RWPE2 (cell line): ENCODE data around the gene ADK.
A peak's percentile ranks its signal among the peaks of the same experiment; 100 is the strongest.
"Not testable (repeated sequence)": the region's sequence is repeated elsewhere in the genome, so short reads cannot be mapped to it uniquely, and the experiment has no call there.

Experiments
- ATAC-seq: fragments of 200-7000 bp; cut with Tn5 transposase; 3 replicates; pipeline ENCODE4 v1.9.1; 2021; ENCODE audit warnings: low read depth
- DNase-seq: peaks from one replicate; pipeline ENCODE4 v3.0.0-alpha.2; 2020; ENCODE audit warnings: low spot score
- H3K27ac ChIP-seq: fragments of 450-650 bp; 2 replicates; pipeline ENCODE4 v1.5.1; 2017; ENCODE audit warnings: mild to moderate bottlenecking; ENCODE audit not compliant: poor library complexity, severe bottlenecking
- H3K27me3 ChIP-seq: fragments of 250-450 bp; sonication (Bioruptor Pico); 2 replicates; pipeline ENCODE4 v1.5.1; 2021; ENCODE audit warnings: mild to moderate bottlenecking, moderate library complexity; ENCODE audit not compliant: insufficient read depth, poor library complexity, severe bottlenecking
- H3K36me3 ChIP-seq: fragments of 250-450 bp; sonication (Bioruptor Pico); 2 replicates; pipeline ENCODE4 v1.5.1; 2020; ENCODE audit warnings: low read depth, mild to moderate bottlenecking, moderate library complexity
- H3K4me1 ChIP-seq: fragments of 250-450 bp; sonication (Bioruptor Pico); 2 replicates; pipeline ENCODE4 v1.5.1; 2021; ENCODE audit warnings: mild to moderate bottlenecking, moderate library complexity; ENCODE audit not compliant: insufficient read depth, poor library complexity, severe bottlenecking
- H3K4me3 ChIP-seq: fragments of 250-450 bp; sonication (Bioruptor Pico); 2 replicates; pipeline ENCODE4 v1.5.1; 2021; ENCODE audit warnings: mild to moderate bottlenecking, moderate library complexity; ENCODE audit not compliant: severe bottlenecking
- H3K9me3 ChIP-seq: fragments of 250-450 bp; sonication (Bioruptor Pico); 2 replicates; pipeline ENCODE4 v1.5.1; 2021; ENCODE audit warnings: mild to moderate bottlenecking, moderate library complexity; ENCODE audit not compliant: severe bottlenecking
- TF ChIP-seq, protein P1 (sequence below): fragments of 450-650 bp; IDR thresholded peaks from one replicate; pipeline ENCODE4 v1.5.1; 2017; ENCODE audit warnings: mild to moderate bottlenecking, moderate library complexity; ENCODE audit not compliant: poor library complexity, severe bottlenecking

The ADK gene

DNA sequence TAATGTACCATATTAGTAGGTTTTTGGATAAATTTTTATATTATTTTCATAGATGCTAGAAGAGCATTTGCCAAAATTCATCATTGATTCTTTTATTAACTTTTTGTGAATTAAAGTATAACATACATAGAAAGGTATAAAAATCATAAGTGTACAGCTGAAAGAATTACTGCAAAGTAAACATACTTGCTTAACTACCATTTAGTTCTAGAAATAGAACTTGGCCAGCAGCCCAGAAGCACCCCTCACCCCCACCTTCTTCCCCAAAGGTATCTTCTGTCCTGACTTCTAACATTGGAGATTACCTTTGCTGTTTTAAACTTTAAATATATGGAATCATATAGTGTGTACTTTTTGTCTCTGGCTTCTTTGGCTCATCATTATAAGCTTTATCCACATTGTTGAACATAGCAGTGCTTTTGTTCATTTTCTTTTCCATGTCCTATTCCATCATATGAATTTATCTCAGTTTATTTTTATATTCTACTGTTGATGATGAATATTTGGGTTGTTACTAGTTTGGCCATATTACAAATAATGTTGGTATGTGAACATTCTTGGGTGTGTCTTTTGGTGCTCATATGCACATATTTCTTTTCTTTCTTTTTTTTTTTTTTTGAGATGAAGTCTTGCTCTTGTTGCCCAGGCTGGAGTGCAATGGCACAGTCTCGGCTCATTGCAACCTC lies 142.8 kb downstream of the ADK start:
- DNase-seq (no peak), ATAC-seq (peak; percentile 78)
- Histone ChIP-seq H3K9me3 (no peaks in the 10 kb centered on the region), H3K4me3 (no peak overlapping the region), H3K36me3 (no peaks in the 10 kb centered on the region), H3K4me1 (peaks cover 55% of the 10 kb centered on the region), H3K27ac (peak overlapping the region; percentile 92), H3K27me3 (no peaks in the 10 kb centered on the region)
- TF ChIP-seq, protein P1, sequence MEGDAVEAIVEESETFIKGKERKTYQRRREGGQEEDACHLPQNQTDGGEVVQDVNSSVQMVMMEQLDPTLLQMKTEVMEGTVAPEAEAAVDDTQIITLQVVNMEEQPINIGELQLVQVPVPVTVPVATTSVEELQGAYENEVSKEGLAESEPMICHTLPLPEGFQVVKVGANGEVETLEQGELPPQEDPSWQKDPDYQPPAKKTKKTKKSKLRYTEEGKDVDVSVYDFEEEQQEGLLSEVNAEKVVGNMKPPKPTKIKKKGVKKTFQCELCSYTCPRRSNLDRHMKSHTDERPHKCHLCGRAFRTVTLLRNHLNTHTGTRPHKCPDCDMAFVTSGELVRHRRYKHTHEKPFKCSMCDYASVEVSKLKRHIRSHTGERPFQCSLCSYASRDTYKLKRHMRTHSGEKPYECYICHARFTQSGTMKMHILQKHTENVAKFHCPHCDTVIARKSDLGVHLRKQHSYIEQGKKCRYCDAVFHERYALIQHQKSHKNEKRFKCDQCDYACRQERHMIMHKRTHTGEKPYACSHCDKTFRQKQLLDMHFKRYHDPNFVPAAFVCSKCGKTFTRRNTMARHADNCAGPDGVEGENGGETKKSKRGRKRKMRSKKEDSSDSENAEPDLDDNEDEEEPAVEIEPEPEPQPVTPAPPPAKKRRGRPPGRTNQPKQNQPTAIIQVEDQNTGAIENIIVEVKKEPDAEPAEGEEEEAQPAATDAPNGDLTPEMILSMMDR, result no peak

DNA sequence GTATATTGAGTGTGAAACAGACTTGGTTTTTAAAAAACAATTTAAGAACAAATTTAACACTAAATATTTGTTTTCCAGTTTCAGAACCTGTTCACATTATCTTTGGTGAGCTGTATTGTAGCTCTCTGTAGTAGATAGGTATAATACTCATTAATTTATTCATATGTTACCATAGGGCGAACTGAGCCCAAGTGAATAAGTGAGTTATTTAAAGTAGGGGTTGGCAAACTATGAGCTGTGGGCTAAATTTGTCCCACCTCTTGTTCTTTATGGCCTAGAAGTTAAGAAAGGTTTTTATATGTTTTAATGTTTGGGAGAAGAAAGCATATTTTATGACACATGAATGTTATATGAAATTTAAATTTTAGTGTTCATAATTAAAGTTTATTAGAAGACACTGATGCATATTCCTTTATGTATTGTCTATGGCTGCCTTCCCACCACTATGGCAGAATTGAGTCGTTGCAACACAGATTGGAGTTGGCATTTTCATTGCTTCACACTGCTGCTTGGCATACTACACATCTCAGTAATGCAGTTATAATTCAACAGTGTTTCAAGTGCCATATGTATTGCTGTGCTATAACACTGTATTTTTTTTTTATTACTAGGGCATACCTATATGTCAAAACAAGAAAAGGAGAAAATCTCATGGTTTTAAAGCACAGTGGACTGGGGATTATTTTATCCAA lies 146.5 kb downstream of the ADK start:
- ATAC-seq (no peak), DNase-seq (no peak)
- peaks cover 20% of the 10 kb centered on the region for H3K4me1 ChIP-seq
- no peak overlapping the region for H3K27ac ChIP-seq
- no peaks in the 10 kb centered on the region for H3K9me3 ChIP-seq
- no peaks in the 10 kb centered on the region for H3K36me3 ChIP-seq
- no peak overlapping the region for H3K4me3 ChIP-seq
- H3K27me3 ChIP-seq, result no peaks in the 10 kb centered on the region
- TF ChIP-seq, protein P1, result no peak

DNA sequence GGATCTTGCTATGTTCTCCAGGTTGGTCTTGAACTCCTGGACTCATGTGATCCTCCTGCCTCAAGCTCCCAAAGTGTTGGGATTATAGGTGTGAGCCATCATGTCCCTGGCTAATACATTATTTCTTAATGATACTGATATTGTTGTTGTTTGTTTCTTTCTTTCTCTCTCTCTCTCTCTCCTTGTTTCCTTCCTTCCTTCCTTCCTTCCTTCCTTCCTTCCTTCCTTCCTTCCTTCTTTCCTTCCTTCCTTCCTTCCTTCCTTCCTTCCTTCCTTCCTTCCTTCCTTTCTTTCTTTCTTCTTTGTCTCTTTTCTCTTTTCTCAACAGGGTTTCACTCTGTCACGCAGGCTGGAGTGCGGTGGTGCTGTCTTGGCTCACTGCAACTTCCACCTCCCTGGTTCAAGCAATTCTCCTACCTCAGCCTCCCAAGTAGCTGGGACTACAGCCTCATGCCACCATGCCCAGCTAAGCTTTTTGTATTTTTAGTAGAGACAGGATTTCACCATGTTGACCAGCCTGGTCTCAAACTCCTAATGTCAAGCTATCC lies 149.1 kb downstream of the ADK start:
- H3K4me1 ChIP-seq, H3K4me3 ChIP-seq, H3K27me3 ChIP-seq, ATAC-seq, DNase-seq, H3K36me3 ChIP-seq, H3K27ac ChIP-seq, H3K9me3 ChIP-seq: not testable (repeated sequence)

DNA sequence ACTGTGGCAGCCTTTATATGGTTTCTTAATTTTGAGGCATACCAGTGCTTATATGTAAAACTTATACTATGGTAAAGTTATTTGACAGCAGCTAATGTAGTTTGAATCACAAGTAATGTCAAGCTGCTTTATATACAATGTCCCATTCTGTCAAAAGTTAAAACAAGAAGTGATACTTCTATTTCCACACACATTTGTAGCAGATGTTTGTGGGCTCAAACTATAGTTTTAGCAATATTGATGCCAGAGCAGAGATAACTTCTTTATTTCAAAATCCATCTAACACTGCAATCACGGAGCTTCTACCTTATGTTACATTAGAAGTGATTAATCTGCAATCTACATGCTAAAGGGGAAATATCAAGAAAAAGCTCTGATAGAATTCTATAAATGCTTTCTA lies 149.6 kb downstream of the ADK start:
- DNase-seq, result no peak
- H3K4me1 ChIP-seq, result no peaks in the 10 kb centered on the region

DNA sequence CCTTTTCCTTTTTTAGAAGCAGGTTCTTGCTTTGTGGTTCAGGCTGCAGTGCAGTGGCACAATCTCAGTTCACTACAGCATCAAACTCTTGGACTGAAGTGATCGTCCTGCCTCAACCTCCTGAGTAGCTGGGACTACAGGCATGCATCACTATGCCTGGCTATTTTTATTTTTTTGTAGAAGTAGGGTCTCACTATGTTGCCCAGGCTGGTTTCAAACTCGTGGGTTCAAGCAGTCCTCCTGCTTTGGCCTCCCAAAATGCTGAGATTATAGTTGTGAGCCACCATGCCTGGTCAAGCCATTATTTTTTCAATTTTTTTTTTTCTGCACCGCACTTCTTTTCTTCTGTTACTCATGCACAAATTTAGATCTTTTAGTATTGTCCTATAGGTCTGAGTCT lies 154.7 kb downstream of the ADK start:
- Histone ChIP-seq H3K9me3 (no peaks in the 10 kb centered on the region), H3K4me1 (peaks cover 23% of the 10 kb centered on the region), H3K4me3 (no peak overlapping the region), H3K27me3 (no peaks in the 10 kb centered on the region), H3K27ac (no peak overlapping the region), H3K36me3 (no peaks in the 10 kb centered on the region)
- TF ChIP-seq, protein P1, result no peak
- no peak for DNase-seq
- no peak for ATAC-seq

More for the DNA sequence above, 149.6 kb downstream of the ADK start:
- no peak overlapping the region for H3K4me3 ChIP-seq
- H3K9me3 ChIP-seq, result no peaks in the 10 kb centered on the region
- no peak overlapping the region for H3K27ac ChIP-seq
- no peaks in the 10 kb centered on the region for H3K27me3 ChIP-seq
- no peak for ATAC-seq
- no peaks in the 10 kb centered on the region for H3K36me3 ChIP-seq
- TF ChIP-seq, protein P1, result no peak
